Endometrial microvascular endothelial cells (primary cell): ENCODE data around the gene CCDC51. TPM values are rescaled to one million over a fixed set of nuclear protein-coding genes. Genes with fewer than 3 reads are reported as not detected.

Experiments used
- in situ Hi-C: cut with HindIII; loops from 2 replicates; pipeline ENCODE4 v1.10.0; 2017; ENCODE audit warnings: low sequenced_read_pairs, low pct_unique_long_range_greater_than_20kb; ENCODE audit errors: inconsistent ontology term
- total RNA-seq: library from RNA; depleted of rRNA; stranded (reverse); fragments of >200 nt; gene quantifications from one replicate; pipeline ENCODE4 v1.2.3, GENCODE V29; 2015; ENCODE audit errors: inconsistent ontology term

Gene CCDC51
- total RNA-seq, 1 donor from 2014 or later, result 20.8 TPM

- in situ Hi-C loops, result no loop called here
Observed at GRCh38 chr3:48423883-48424695, 15.8 kb downstream of the CCDC51 start.

GRCh38 chr3:48423241-48423882 is 16.6 kb downstream of the CCDC51 start:
- in situ Hi-C loops, result no loop called here

GRCh38 chr3:48422681-48423080 is 17.2 kb downstream of the CCDC51 start:
- in situ Hi-C loops, result no loop called here

GRCh38 chr3:48422272-48422671 is 17.6 kb downstream of the CCDC51 start:
- in situ Hi-C loops, result no loop called here

- in situ Hi-C loops, result no loop called here
Observed at GRCh38 chr3:48420561-48420960, 19.4 kb downstream of the CCDC51 start.

GRCh38 chr3:48419597-48419996 is 20.3 kb downstream of the CCDC51 start:
- in situ Hi-C loops, result no loop called here

GRCh38 chr3:48419149-48419548 is 20.8 kb downstream of the CCDC51 start:
- in situ Hi-C loops, result no loop called here

GRCh38 chr3:48418651-48419050 is 21.3 kb downstream of the CCDC51 start:
- in situ Hi-C loops, result no loop called here

- in situ Hi-C loops, result no loop called here
Observed at GRCh38 chr3:48418140-48418539, 21.8 kb downstream of the CCDC51 start.

- in situ Hi-C loops, result no loop called here
Observed at GRCh38 chr3:48417529-48418108, 22.3 kb downstream of the CCDC51 start.

- in situ Hi-C loops, result no loop called here
Observed at GRCh38 chr3:48416546-48416945, 23.4 kb downstream of the CCDC51 start.

GRCh38 chr3:48416091-48416505 is 23.8 kb downstream of the CCDC51 start:
- in situ Hi-C loops, result no loop called here

- in situ Hi-C loops, result no loop called here
Observed at GRCh38 chr3:48415251-48415953, 24.5 kb downstream of the CCDC51 start.

GRCh38 chr3:48414376-48415250 is 25.3 kb downstream of the CCDC51 start:
- in situ Hi-C loops, result no loop called here

GRCh38 chr3:48413611-48414010 is 26.3 kb downstream of the CCDC51 start:
- in situ Hi-C loops, result no loop called here

- in situ Hi-C loops, result no loop called here
Observed at GRCh38 chr3:48413086-48413485, 26.8 kb downstream of the CCDC51 start.

GRCh38 chr3:48412375-48413001 is 27.4 kb downstream of the CCDC51 start:
- in situ Hi-C loops, result no loop called here
